ENCODE data around the gene RBM26. TPM values are rescaled to one million over a fixed set of nuclear protein-coding genes. Genes with fewer than 3 reads are reported as not detected.

RBM26 gene
- total and polyA plus RNA-seq, 2 donors (not counting 1 experiment from before 2014, with no cell fraction given), result 19.9 to 20.3 TPM

DNA sequence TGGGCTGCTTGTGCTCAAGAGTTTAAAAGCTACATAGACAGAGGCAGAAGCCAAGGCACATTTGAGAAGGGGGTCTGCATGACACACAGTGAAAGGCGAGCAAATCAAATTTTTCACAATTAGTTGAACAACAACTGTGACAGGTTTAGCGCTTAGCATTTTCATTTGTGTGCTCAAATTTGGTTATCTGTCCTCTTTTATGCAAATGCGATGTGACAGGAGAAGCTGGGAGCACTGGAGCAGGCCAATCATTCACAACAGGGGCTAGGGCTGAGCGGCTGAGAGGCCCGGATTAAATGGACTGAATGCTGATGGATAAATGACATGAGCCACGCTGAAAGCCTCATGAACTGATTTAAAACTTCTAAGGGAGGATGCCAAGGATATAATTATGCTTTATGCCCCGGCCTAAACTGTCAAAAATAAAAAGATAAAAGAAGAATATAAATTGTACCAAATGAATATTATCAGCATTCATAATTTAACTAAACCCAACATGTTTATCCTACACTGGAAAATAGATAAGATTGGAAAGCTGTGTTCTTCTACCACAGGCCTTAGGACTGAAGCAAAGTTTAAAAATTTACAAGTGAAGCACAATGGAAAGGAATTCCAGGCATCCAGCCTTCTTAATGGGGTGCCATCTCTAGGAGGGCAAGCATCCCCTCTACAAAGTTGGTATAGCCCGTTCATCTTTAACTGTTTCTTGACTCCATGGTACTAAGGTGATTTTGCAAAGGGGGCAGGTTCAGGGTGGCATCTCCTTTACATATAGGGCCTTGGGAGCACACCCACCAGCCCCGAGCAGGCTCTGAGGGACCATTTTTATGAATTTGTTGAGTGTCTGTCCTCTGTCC is 117.9 kb downstream of the RBM26 start:
- Histone ChIP-seq H3K4me3 (replicated peaks in 1 of 4; ENCODE audit: control extremely low read depth in 1 of 4, insufficient read depth in 1 of 4, low read depth in 3 of 4, low read length in 4 of 4) (no peak overlapping the region), H3K36me3 (ENCODE audit: control insufficient read depth, insufficient read depth, low read length) (no peaks in the 10 kb centered on the region), H3K27ac (ENCODE audit: insufficient read depth, low read length) (no peak overlapping the region), H2AFZ (ENCODE audit: low read length) (no peak overlapping the region), H3K27me3 (ENCODE audit: control insufficient read depth, insufficient read depth, low read length) (no peaks in the 10 kb centered on the region), H3K9me3 (ENCODE audit: control insufficient read depth, insufficient read depth, low read depth, low read length) (no peaks in the 10 kb centered on the region), H3K4me1 (ENCODE audit: control insufficient read depth, extremely low read depth, insufficient read depth, low read length) (no peaks in the 10 kb centered on the region), H3K9ac (ENCODE audit: insufficient read depth, low read length) (no peak overlapping the region), H4K20me1 (ENCODE audit: control insufficient read depth, extremely low read depth, insufficient read depth, low read length) (no peaks in the 10 kb centered on the region), H3K79me2 (ENCODE audit: control insufficient read depth, insufficient read depth, low read length) (no peaks in the 10 kb centered on the region), H3K4me2 (ENCODE audit: extremely low read depth, insufficient read depth, low read length) (no peak overlapping the region)
- DNase-seq (ENCODE audit: low read depth in 2 of 2), result no peak
- TF ChIP-seq, protein P1, sequence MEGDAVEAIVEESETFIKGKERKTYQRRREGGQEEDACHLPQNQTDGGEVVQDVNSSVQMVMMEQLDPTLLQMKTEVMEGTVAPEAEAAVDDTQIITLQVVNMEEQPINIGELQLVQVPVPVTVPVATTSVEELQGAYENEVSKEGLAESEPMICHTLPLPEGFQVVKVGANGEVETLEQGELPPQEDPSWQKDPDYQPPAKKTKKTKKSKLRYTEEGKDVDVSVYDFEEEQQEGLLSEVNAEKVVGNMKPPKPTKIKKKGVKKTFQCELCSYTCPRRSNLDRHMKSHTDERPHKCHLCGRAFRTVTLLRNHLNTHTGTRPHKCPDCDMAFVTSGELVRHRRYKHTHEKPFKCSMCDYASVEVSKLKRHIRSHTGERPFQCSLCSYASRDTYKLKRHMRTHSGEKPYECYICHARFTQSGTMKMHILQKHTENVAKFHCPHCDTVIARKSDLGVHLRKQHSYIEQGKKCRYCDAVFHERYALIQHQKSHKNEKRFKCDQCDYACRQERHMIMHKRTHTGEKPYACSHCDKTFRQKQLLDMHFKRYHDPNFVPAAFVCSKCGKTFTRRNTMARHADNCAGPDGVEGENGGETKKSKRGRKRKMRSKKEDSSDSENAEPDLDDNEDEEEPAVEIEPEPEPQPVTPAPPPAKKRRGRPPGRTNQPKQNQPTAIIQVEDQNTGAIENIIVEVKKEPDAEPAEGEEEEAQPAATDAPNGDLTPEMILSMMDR (conservative IDR thresholded peaks at IDR 0.05 in 1 of 2, IDR thresholded peaks at IDR 0.05 in 1 of 2; ENCODE audit: low read depth in 1 of 2, low read length in 2 of 2), result no peak
- TF ChIP-seq EZH2 (IDR thresholded peaks at IDR 0.05; ENCODE audit: low read length, missing control alignments), result no peak

DNA sequence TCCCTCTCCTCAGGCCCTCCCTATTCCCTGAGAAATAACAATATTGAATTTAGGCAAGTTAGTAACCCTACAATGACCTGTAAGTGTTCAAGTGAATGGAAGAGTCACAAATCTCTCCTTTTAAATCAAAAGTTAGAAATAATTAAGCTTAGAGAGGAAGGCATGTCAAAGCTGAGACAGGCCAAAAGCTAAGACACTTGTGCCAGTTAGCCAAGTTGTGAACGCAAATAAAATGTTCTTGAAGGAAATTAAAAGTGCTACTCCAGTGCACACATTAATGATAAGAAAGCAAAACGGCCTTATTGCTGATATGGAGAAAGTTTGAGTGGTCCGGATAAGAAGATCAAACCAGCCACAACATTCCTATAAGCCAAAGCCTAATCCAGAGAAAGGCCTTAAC is 120.9 kb downstream of the RBM26 start:
- Histone ChIP-seq H3K4me1 (ENCODE audit: control insufficient read depth, extremely low read depth, insufficient read depth, low read length) (no peaks in the 10 kb centered on the region), H2AFZ (ENCODE audit: low read length) (no peak overlapping the region), H3K4me2 (ENCODE audit: extremely low read depth, insufficient read depth, low read length) (no peak overlapping the region), H3K36me3 (ENCODE audit: control insufficient read depth, insufficient read depth, low read length) (no peaks in the 10 kb centered on the region), H3K27me3 (ENCODE audit: control insufficient read depth, insufficient read depth, low read length) (no peaks in the 10 kb centered on the region), H3K79me2 (ENCODE audit: control insufficient read depth, insufficient read depth, low read length) (no peaks in the 10 kb centered on the region), H3K9me3 (ENCODE audit: control insufficient read depth, insufficient read depth, low read depth, low read length) (no peaks in the 10 kb centered on the region), H3K27ac (ENCODE audit: insufficient read depth, low read length) (no peak overlapping the region), H4K20me1 (ENCODE audit: control insufficient read depth, extremely low read depth, insufficient read depth, low read length) (no peaks in the 10 kb centered on the region), H3K9ac (ENCODE audit: insufficient read depth, low read length) (no peak overlapping the region), H3K4me3 (replicated peaks in 1 of 4; ENCODE audit: control extremely low read depth in 1 of 4, insufficient read depth in 1 of 4, low read depth in 3 of 4, low read length in 4 of 4) (no peak overlapping the region)
- no peak for DNase-seq (ENCODE audit: low read depth in 2 of 2)
- TF ChIP-seq EZH2 (IDR thresholded peaks at IDR 0.05; ENCODE audit: low read length, missing control alignments), result no peak
- TF ChIP-seq, protein P1 (conservative IDR thresholded peaks at IDR 0.05 in 1 of 2, IDR thresholded peaks at IDR 0.05 in 1 of 2; ENCODE audit: low read depth in 1 of 2, low read length in 2 of 2), result no peak

- no peak overlapping the region for H2AFZ ChIP-seq (ENCODE audit: low read length)
- no peaks in the 10 kb centered on the region for H3K36me3 ChIP-seq (ENCODE audit: control insufficient read depth, insufficient read depth, low read length)
- no peak overlapping the region for H3K27ac ChIP-seq (ENCODE audit: insufficient read depth, low read length)
- no peaks in the 10 kb centered on the region for H3K79me2 ChIP-seq (ENCODE audit: control insufficient read depth, insufficient read depth, low read length)
- no peaks in the 10 kb centered on the region for H3K27me3 ChIP-seq (ENCODE audit: control insufficient read depth, insufficient read depth, low read length)
- DNase-seq (ENCODE audit: low read depth in 2 of 2), result no peak
- H3K9ac ChIP-seq (ENCODE audit: insufficient read depth, low read length), result no peak overlapping the region
- no peaks in the 10 kb centered on the region for H4K20me1 ChIP-seq (ENCODE audit: control insufficient read depth, extremely low read depth, insufficient read depth, low read length)
- no peaks in the 10 kb centered on the region for H3K9me3 ChIP-seq (ENCODE audit: control insufficient read depth, insufficient read depth, low read depth, low read length)
- H3K4me2 ChIP-seq (ENCODE audit: extremely low read depth, insufficient read depth, low read length), result no peak overlapping the region
- no peaks in the 10 kb centered on the region for H3K4me1 ChIP-seq (ENCODE audit: control insufficient read depth, extremely low read depth, insufficient read depth, low read length)
- H3K4me3 ChIP-seq (replicated peaks in 1 of 4; ENCODE audit: control extremely low read depth in 1 of 4, insufficient read depth in 1 of 4, low read depth in 3 of 4, low read length in 4 of 4), result no peak overlapping the region
- TF ChIP-seq, protein P1 (conservative IDR thresholded peaks at IDR 0.05 in 1 of 2, IDR thresholded peaks at IDR 0.05 in 1 of 2; ENCODE audit: low read depth in 1 of 2, low read length in 2 of 2), result no peak
- no peak for TF ChIP-seq EZH2 (IDR thresholded peaks at IDR 0.05; ENCODE audit: low read length, missing control alignments)
Observed at GRCh38 chr13:79283742-79284141, 122.3 kb downstream of the RBM26 start.

Data from fibroblast of lung (primary cell).